ENCODE data around the gene STK38L.

Gene STK38L

GRCh38 chr12:27243804-27244688, at the start of gene STK38L:
STK38L (plus strand) TSS chr12:27244286; CDS start chr12:27297721, 53,435 bp downstream.
- DNase-seq (ENCODE audit: low spot score): peak; percentile 95

- DNase-seq (ENCODE audit: low spot score): no peak
Measured at GRCh38 chr12:27194644-27195043, 49.4 kb upstream of the STK38L start.

GRCh38 chr12:27198036-27198435, 46.0 kb upstream of the STK38L start:
- no peak for DNase-seq (ENCODE audit: low spot score)

- DNase-seq (ENCODE audit: low spot score): no peak
Measured at GRCh38 chr12:27199638-27200300, 44.3 kb upstream of the STK38L start.

- DNase-seq (ENCODE audit: low spot score): no peak
Measured at GRCh38 chr12:27201169-27201568, 42.9 kb upstream of the STK38L start.

GRCh38 chr12:27206801-27207502, 37.1 kb upstream of the STK38L start:
- no peak for DNase-seq (ENCODE audit: low spot score)

GRCh38 chr12:27207615-27208413, 36.3 kb upstream of the STK38L start:
- DNase-seq (ENCODE audit: low spot score): peak; percentile 3

- no peak for DNase-seq (ENCODE audit: low spot score)
Measured at GRCh38 chr12:27208414-27208750, 35.7 kb upstream of the STK38L start.

- DNase-seq (ENCODE audit: low spot score): no peak
Measured at GRCh38 chr12:27209257-27209910, 34.7 kb upstream of the STK38L start.

GRCh38 chr12:27210187-27210586, 33.9 kb upstream of the STK38L start:
- DNase-seq (ENCODE audit: low spot score): no peak

GRCh38 chr12:27212861-27213260, 31.2 kb upstream of the STK38L start:
- no peak for DNase-seq (ENCODE audit: low spot score)

GRCh38 chr12:27213304-27213703, 30.8 kb upstream of the STK38L start:
- no peak for DNase-seq (ENCODE audit: low spot score)

- no peak for DNase-seq (ENCODE audit: low spot score)
Measured at GRCh38 chr12:27213830-27214787, 30.0 kb upstream of the STK38L start.

- DNase-seq (ENCODE audit: low spot score): no peak
Measured at GRCh38 chr12:27217590-27217989, 26.5 kb upstream of the STK38L start.

GRCh38 chr12:27219693-27220054, 24.4 kb upstream of the STK38L start:
- no peak for DNase-seq (ENCODE audit: low spot score)

- no peak for DNase-seq (ENCODE audit: low spot score)
Measured at GRCh38 chr12:27220055-27220987, 23.8 kb upstream of the STK38L start.

- DNase-seq (ENCODE audit: low spot score): no peak
Measured at GRCh38 chr12:27220988-27221345, 23.1 kb upstream of the STK38L start.

GRCh38 chr12:27221625-27222387, 22.3 kb upstream of the STK38L start:
- DNase-seq (ENCODE audit: low spot score): no peak
